Measurements from ENCODE around the gene MSL3B.

The MSL3B gene

DNA sequence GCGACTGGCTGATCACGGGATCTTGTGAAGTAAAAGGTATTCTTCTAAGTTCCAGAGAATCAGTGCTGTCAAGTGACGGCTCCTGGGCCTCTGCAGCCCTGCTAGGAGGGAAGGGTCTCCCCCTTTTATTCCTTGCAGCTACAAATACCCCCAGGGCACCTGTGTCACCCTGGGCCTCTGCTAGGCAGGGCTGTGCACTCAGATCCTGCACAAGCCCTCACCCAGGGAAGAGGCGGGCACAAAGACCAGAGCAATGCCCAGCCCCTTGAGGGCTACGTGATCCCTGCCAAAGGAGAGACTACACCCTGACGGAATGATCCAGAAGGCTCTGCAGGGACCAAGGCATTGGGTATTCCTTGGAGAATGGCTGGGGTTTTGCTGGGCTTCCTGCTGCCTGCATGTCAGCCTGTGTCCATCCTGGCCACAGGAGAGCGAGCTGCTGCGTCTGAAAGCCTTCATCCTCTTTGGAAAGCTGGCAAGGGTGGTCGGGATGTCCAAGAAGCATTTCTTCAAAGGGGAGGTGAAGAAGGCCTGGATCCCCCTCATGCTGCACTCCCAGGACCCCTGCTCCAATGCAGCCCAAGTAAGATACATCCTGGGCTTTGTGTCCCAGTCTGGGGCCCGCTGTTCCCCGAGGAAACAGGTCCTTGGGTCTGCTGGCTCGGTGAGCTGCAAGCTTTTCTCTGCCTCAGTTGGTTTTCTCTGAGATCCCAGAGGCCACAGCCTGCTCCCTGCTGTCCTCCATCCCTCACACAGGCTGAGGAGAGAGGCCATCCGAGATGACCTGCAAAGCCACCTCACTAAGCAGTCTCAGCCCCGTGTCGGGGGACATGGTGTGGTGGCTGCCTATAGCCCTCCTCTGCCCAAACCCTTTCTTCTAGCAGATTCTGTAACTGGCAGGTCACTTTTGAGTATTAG lies 38.7 kb downstream of the MSL3B start:
- Histone ChIP-seq H3K36me3 (ENCODE audit: insufficient read depth, low read length) (no peaks in the 10 kb centered on the region), H3K27ac (ENCODE audit: low read depth, low read length) (no peak overlapping the region), H3K9me3 (ENCODE audit: control insufficient read depth in 1 of 2, low read length in 2 of 2) (no peaks in the 10 kb centered on the region), H3K27me3 (ENCODE audit: insufficient read depth, low read length) (no peaks in the 10 kb centered on the region), H3K4me3 (ENCODE audit: low read length in 2 of 2) (no peak overlapping the region), H3K4me1 (ENCODE audit: insufficient read depth, low read length) (no peaks in the 10 kb centered on the region)
- intact Hi-C loops (cut with micrococcal nuclease) = no loop called here
- Mint-ChIP-seq H3K27me3 (peaks cover 0 to 2% of the 10 kb centered on the region in 2 donors), H3K4me3 (no peak overlapping the region), H3K27ac (no peak overlapping the region), H3K9me3 (no peaks in the 10 kb centered on the region), H3K36me3 (no peaks in the 10 kb centered on the region), H3K4me1 (no peaks in the 10 kb centered on the region)
- no peak for DNase-seq
- CTCF ChIA-PET (ENCODE audit: partially characterized antibody) = no interaction called here
- POLR2A ChIA-PET (ENCODE audit: partially characterized antibody) = no interaction called here

- no peaks in the 10 kb centered on the region for H3K4me1 ChIP-seq (ENCODE audit: insufficient read depth, low read length)
- no peaks in the 10 kb centered on the region for H3K36me3 Mint-ChIP-seq
- peaks cover 0 to 3% of the 10 kb centered on the region in 2 donors for H3K27me3 Mint-ChIP-seq
- no peak overlapping the region for H3K4me3 ChIP-seq (ENCODE audit: low read length in 2 of 2)
- H3K4me1 Mint-ChIP-seq = no peaks in the 10 kb centered on the region
- DNase-seq = no peak
- H3K27ac Mint-ChIP-seq = no peak overlapping the region
- H3K9me3 ChIP-seq (ENCODE audit: control insufficient read depth in 1 of 2, low read length in 2 of 2) = no peaks in the 10 kb centered on the region
- POLR2A ChIA-PET (ENCODE audit: partially characterized antibody) = no interaction called here
- CTCF ChIA-PET (ENCODE audit: partially characterized antibody) = no interaction called here
- H3K27ac ChIP-seq (ENCODE audit: low read depth, low read length) = no peak overlapping the region
- no peaks in the 10 kb centered on the region for H3K27me3 ChIP-seq (ENCODE audit: insufficient read depth, low read length)
- no peaks in the 10 kb centered on the region for H3K36me3 ChIP-seq (ENCODE audit: insufficient read depth, low read length)
- no peak overlapping the region for H3K4me3 Mint-ChIP-seq
- intact Hi-C loops (cut with micrococcal nuclease) = no loop called here
- H3K9me3 Mint-ChIP-seq = no peaks in the 10 kb centered on the region
Measured at GRCh38 chr2:233828546-233829192, 39.5 kb downstream of the MSL3B start.

- ChIA-PET POLR2A (ENCODE audit: partially characterized antibody) (no interaction called here), CTCF (ENCODE audit: partially characterized antibody) (no interaction called here)
- Histone ChIP-seq H3K4me3 (ENCODE audit: low read length in 2 of 2) (no peak overlapping the region), H3K27ac (ENCODE audit: low read depth, low read length) (no peak overlapping the region), H3K36me3 (ENCODE audit: insufficient read depth, low read length) (no peaks in the 10 kb centered on the region), H3K27me3 (ENCODE audit: insufficient read depth, low read length) (no peaks in the 10 kb centered on the region), H3K9me3 (ENCODE audit: control insufficient read depth in 1 of 2, low read length in 2 of 2) (no peaks in the 10 kb centered on the region), H3K4me1 (ENCODE audit: insufficient read depth, low read length) (no peaks in the 10 kb centered on the region)
- H3K36me3 Mint-ChIP-seq = no peaks in the 10 kb centered on the region
- peaks cover 3 to 4% of the 10 kb centered on the region in 2 donors for H3K27me3 Mint-ChIP-seq
- no peaks in the 10 kb centered on the region for H3K9me3 Mint-ChIP-seq
- H3K27ac Mint-ChIP-seq = no peak overlapping the region
- no peak for DNase-seq
- no peaks in the 10 kb centered on the region for H3K4me1 Mint-ChIP-seq
- intact Hi-C loops (cut with micrococcal nuclease) = no loop called here
- H3K4me3 Mint-ChIP-seq = no peak overlapping the region
Measured at GRCh38 chr2:233824373-233824772, 43.8 kb downstream of the MSL3B start.

DNA sequence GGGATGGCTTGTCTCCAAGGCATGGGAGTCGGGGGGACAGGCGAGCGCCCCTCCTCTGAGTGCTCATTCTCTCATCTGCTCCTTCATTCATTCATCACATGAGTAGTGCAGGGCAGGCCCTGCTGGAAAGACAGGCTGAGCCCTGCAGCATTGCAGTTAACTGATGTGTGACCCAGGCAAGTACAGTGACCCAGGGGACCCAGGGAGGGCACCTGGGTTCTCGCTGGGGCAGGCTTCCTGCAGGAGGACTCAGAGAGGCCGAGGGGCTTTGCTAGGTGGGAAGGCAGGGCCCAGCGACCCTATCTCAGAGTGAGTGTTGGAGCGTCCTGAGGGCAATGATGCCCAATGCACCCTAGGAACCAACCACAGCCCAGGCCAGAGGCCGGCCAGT lies 44.5 kb downstream of the MSL3B start:
- H3K4me3 ChIP-seq (ENCODE audit: low read length in 2 of 2) = no peak overlapping the region
- no peaks in the 10 kb centered on the region for H3K4me1 ChIP-seq (ENCODE audit: insufficient read depth, low read length)
- peaks cover 3 to 4% of the 10 kb centered on the region in 2 donors for H3K27me3 Mint-ChIP-seq
- no peaks in the 10 kb centered on the region for H3K9me3 Mint-ChIP-seq
- ChIA-PET POLR2A (ENCODE audit: partially characterized antibody) (no interaction called here), CTCF (ENCODE audit: partially characterized antibody) (no interaction called here)
- H3K36me3 ChIP-seq (ENCODE audit: insufficient read depth, low read length) = no peaks in the 10 kb centered on the region
- no peak for DNase-seq
- H3K27ac Mint-ChIP-seq = no peak overlapping the region
- intact Hi-C loops (cut with micrococcal nuclease) = no loop called here
- H3K27ac ChIP-seq (ENCODE audit: low read depth, low read length) = no peak overlapping the region
- no peaks in the 10 kb centered on the region for H3K27me3 ChIP-seq (ENCODE audit: insufficient read depth, low read length)
- H3K4me1 Mint-ChIP-seq = no peaks in the 10 kb centered on the region
- no peak overlapping the region for H3K4me3 Mint-ChIP-seq
- H3K9me3 ChIP-seq (ENCODE audit: control insufficient read depth in 1 of 2, low read length in 2 of 2) = no peaks in the 10 kb centered on the region
- H3K36me3 Mint-ChIP-seq = no peaks in the 10 kb centered on the region

DNA sequence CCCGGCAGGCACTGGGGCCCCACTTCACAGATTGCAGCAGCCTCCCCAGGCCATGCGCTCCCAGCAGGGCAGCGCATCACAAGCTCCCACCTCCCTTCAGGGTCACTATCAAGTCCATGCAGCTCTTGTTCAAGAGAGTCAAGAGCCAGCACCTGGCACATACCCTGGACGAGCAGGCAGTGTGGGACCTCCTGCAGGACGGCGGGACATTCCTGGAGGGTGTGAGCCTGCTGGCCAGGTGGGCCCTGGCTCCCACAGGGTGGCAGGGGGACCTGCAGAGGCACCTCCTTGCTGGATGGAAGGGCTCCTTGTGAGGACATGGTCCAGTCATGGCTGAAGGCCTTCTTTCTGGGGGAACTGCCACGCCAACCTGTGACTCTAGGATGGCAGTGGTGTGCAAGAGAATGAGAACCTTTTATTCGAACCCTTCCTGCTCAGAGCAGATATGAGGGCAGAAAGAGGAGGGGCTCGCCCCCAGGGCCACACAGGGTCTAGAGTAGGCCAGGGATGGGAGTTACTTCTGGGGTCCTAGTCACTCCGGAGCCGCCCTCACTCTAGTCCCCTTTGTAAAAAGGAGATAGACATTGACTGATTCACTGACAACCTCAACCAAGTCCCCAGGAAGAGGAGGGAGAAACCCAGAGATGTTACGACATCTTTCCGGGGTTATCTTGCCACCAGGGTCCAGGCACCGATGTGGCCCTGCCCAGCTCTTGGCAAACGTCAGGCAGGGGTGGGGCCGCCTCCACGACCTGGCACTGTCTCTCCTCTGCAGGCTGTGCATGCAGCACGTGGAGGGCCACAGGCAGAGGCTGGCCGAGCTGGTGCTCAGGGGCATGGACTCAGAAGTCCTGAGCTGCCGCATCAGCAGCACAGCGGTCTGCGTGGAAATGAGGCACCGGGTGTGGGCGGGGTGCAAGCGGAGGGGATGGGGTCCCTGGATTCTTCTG lies 45.1 kb downstream of the MSL3B start:
- Histone ChIP-seq H3K4me3 (ENCODE audit: low read length in 2 of 2) (no peak overlapping the region), H3K27me3 (ENCODE audit: insufficient read depth, low read length) (no peaks in the 10 kb centered on the region), H3K4me1 (ENCODE audit: insufficient read depth, low read length) (no peaks in the 10 kb centered on the region), H3K9me3 (ENCODE audit: control insufficient read depth in 1 of 2, low read length in 2 of 2) (no peaks in the 10 kb centered on the region), H3K27ac (ENCODE audit: low read depth, low read length) (no peak overlapping the region), H3K36me3 (ENCODE audit: insufficient read depth, low read length) (no peaks in the 10 kb centered on the region)
- H3K4me3 Mint-ChIP-seq = no peak overlapping the region
- DNase-seq = no peak
- POLR2A ChIA-PET (ENCODE audit: partially characterized antibody) = no interaction called here
- intact Hi-C loops (cut with micrococcal nuclease) = no loop called here
- H3K27ac Mint-ChIP-seq = no peak overlapping the region
- H3K36me3 Mint-ChIP-seq = no peaks in the 10 kb centered on the region
- H3K9me3 Mint-ChIP-seq = no peaks in the 10 kb centered on the region
- H3K4me1 Mint-ChIP-seq = no peaks in the 10 kb centered on the region
- CTCF ChIA-PET (ENCODE audit: partially characterized antibody) = no interaction called here
- H3K27me3 Mint-ChIP-seq = peaks cover 3 to 4% of the 10 kb centered on the region in 2 donors

DNA sequence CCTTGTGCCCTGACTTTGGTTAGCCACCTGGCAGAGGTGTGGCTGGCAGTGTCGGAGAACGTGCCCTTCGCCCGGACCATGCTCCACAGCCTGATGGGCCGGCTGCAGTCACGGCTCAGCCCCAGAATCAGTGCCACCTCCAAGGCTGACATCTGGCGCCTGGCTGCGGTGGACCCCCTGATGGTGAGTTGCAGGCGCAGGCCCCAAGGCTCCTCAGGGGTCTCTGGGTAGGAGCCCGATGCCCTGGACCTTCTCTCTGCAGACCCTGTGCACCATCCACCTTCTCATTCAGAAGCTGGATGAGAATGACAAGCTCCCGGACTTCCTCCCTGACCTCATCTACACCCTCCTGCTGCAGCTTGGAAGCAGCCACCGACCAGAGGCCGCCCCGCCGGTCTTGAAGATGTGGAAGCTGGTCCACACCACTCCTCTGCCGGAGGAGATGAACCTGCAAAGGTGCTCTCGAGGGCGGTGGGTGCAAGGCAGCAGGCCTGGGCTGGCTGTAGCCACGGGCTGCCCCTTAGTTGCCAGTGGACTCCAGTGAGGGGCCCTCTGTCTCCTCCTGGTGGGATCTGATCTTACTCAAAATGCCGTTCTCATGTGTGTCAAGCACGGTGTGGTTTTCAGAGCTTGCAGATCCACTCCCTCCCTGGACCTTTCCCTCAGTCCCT lies 46.0 kb downstream of the MSL3B start:
- Mint-ChIP-seq H3K9me3 (no peaks in the 10 kb centered on the region), H3K4me1 (no peaks in the 10 kb centered on the region), H3K27me3 (peaks cover 3 to 6% of the 10 kb centered on the region in 2 donors), H3K4me3 (no peak overlapping the region), H3K36me3 (no peaks in the 10 kb centered on the region), H3K27ac (no peak overlapping the region)
- CTCF ChIA-PET (ENCODE audit: partially characterized antibody) = no interaction called here
- no peaks in the 10 kb centered on the region for H3K4me1 ChIP-seq (ENCODE audit: insufficient read depth, low read length)
- no peaks in the 10 kb centered on the region for H3K27me3 ChIP-seq (ENCODE audit: insufficient read depth, low read length)
- intact Hi-C loops (cut with micrococcal nuclease) = no loop called here
- no peak for DNase-seq
- POLR2A ChIA-PET (ENCODE audit: partially characterized antibody) = no interaction called here
- H3K27ac ChIP-seq (ENCODE audit: low read depth, low read length) = no peak overlapping the region
- no peaks in the 10 kb centered on the region for H3K36me3 ChIP-seq (ENCODE audit: insufficient read depth, low read length)
- H3K4me3 ChIP-seq (ENCODE audit: low read length in 2 of 2) = no peak overlapping the region
- no peaks in the 10 kb centered on the region for H3K9me3 ChIP-seq (ENCODE audit: control insufficient read depth in 1 of 2, low read length in 2 of 2)

DNA sequence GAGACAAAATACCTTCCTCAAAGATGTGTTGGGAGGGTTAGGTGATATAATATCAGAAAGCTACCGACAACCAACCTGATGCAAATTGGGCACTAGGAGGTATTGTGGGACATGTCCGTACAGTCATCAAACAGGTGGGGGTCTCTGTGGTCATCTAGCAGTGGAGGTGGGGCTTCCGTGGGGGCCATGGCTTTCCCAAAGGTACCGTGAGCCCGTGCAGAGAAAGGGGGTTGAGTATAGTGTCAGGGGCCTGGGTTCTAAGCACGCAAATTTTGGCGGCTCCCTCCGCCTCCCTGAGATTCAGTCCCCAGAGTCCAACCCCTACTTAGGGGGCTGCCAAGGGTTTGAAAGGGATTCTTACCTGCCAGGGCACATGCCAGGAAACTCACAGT lies 46.5 kb downstream of the MSL3B start:
- Histone ChIP-seq H3K27ac (ENCODE audit: low read depth, low read length) (no peak overlapping the region), H3K4me3 (ENCODE audit: low read length in 2 of 2) (no peak overlapping the region), H3K27me3 (ENCODE audit: insufficient read depth, low read length) (no peaks in the 10 kb centered on the region), H3K4me1 (ENCODE audit: insufficient read depth, low read length) (no peaks in the 10 kb centered on the region), H3K36me3 (ENCODE audit: insufficient read depth, low read length) (no peaks in the 10 kb centered on the region), H3K9me3 (ENCODE audit: control insufficient read depth in 1 of 2, low read length in 2 of 2) (no peaks in the 10 kb centered on the region)
- intact Hi-C loops (cut with micrococcal nuclease) = no loop called here
- Mint-ChIP-seq H3K9me3 (no peaks in the 10 kb centered on the region), H3K27ac (no peak overlapping the region), H3K27me3 (peaks cover 3 to 9% of the 10 kb centered on the region in 2 donors), H3K4me1 (no peaks in the 10 kb centered on the region), H3K36me3 (no peaks in the 10 kb centered on the region), H3K4me3 (no peak overlapping the region)
- POLR2A ChIA-PET (ENCODE audit: partially characterized antibody) = no interaction called here
- no peak for DNase-seq
- CTCF ChIA-PET (ENCODE audit: partially characterized antibody) = no interaction called here
